ENCODE measurements around the gene PAX6. TPM values are rescaled to one million over a fixed set of nuclear protein-coding genes. Genes with fewer than 3 reads are reported as not detected.
"Not testable (repeated sequence)": the region's sequence is repeated elsewhere in the genome, so short reads cannot be mapped to it uniquely, and the experiment has no call there.

Gene PAX6
- total RNA-seq, 1 experiment from 2014 or later = 29.0 TPM

- POLR2A ChIA-PET (ENCODE audit: unreplicated experiment) = no interaction called here
- intact Hi-C loops (cut with micrococcal nuclease; ENCODE audit: unreplicated experiment) = no loop called here
Measured at GRCh38 chr11:31757260-31757835, 53.8 kb downstream of the PAX6 start.

GRCh38 chr11:31747581-31747980 is 63.5 kb downstream of the PAX6 start:
- no peaks in the 10 kb centered on the region for H3K27me3 ChIP-seq (ENCODE audit: insufficient read depth, low read depth)
- TF ChIP-seq EZH2 (IDR thresholded peaks at IDR 0.05; ENCODE audit: low read depth) (no peak), CTCF (conservative IDR thresholded peaks at IDR 0.05) (no peak)
- intact Hi-C loops (cut with micrococcal nuclease; ENCODE audit: unreplicated experiment) = no loop called here

More at GRCh38 chr11:31757260-31757835, 53.8 kb downstream of the PAX6 start:
- no peak overlapping the region for H3K4me3 ChIP-seq
- no peaks in the 10 kb centered on the region for H3K27me3 ChIP-seq (ENCODE audit: insufficient read depth, low read depth)
- no peaks in the 10 kb centered on the region for H4K20me1 ChIP-seq (ENCODE audit: insufficient read depth)
- no peaks in the 10 kb centered on the region for H3F3A ChIP-seq (ENCODE audit: insufficient read depth, low read depth)
- H3K9me3 ChIP-seq (ENCODE audit: insufficient read depth, low read depth) = no peaks in the 10 kb centered on the region
- no peaks in the 10 kb centered on the region for H3K4me1 ChIP-seq (replicated peaks; ENCODE audit: insufficient read depth)
- DNase-seq = no peak
- no peak overlapping the region for H2AFZ ChIP-seq
- no peak overlapping the region for H3K27ac ChIP-seq
- TF ChIP-seq CTCF (conservative IDR thresholded peaks at IDR 0.05) = no peak
- no peak for TF ChIP-seq EZH2 (IDR thresholded peaks at IDR 0.05; ENCODE audit: low read depth)
- CTCF ChIA-PET = no interaction called here
- H3K4me2 ChIP-seq = no peak overlapping the region
- no peaks in the 10 kb centered on the region for H3K9me2 ChIP-seq (ENCODE audit: insufficient read depth)
- H3K79me2 ChIP-seq (ENCODE audit: low read depth) = no peaks in the 10 kb centered on the region
- no TSS peak for BruUV-seq (replicated peaks)
- no peaks in the 10 kb centered on the region for H3K36me3 ChIP-seq (ENCODE audit: low read depth)

GRCh38 chr11:31740731-31741368 is 70.3 kb downstream of the PAX6 start:
- DNase-seq; H3K27me3 ChIP-seq (ENCODE audit: insufficient read depth, low read depth); H3K4me2 ChIP-seq; H3K36me3 ChIP-seq (ENCODE audit: low read depth); H3K4me1 ChIP-seq (replicated peaks; ENCODE audit: insufficient read depth); H3K79me2 ChIP-seq (ENCODE audit: low read depth); BruUV-seq (replicated peaks); POLR2A ChIA-PET (ENCODE audit: unreplicated experiment); H3K4me3 ChIP-seq; H3F3A ChIP-seq (ENCODE audit: insufficient read depth, low read depth); CTCF ChIA-PET; intact Hi-C loops (cut with micrococcal nuclease; ENCODE audit: unreplicated experiment); H2AFZ ChIP-seq; H4K20me1 ChIP-seq (ENCODE audit: insufficient read depth); H3K9me3 ChIP-seq (ENCODE audit: insufficient read depth, low read depth); H3K27ac ChIP-seq; H3K9me2 ChIP-seq (ENCODE audit: insufficient read depth): not testable (repeated sequence)

More at GRCh38 chr11:31747581-31747980, 63.5 kb downstream of the PAX6 start:
- no peak overlapping the region for H3K4me2 ChIP-seq
- H3K4me3 ChIP-seq = no peak overlapping the region
- H3K27ac ChIP-seq = no peak overlapping the region
- DNase-seq = no peak
- no peaks in the 10 kb centered on the region for H3K9me3 ChIP-seq (ENCODE audit: insufficient read depth, low read depth)
- BruUV-seq (replicated peaks) = no TSS peak
- no peaks in the 10 kb centered on the region for H3K9me2 ChIP-seq (ENCODE audit: insufficient read depth)
- H3K4me1 ChIP-seq (replicated peaks; ENCODE audit: insufficient read depth) = no peaks in the 10 kb centered on the region
- H3K36me3 ChIP-seq (ENCODE audit: low read depth) = no peaks in the 10 kb centered on the region
- H4K20me1 ChIP-seq (ENCODE audit: insufficient read depth) = no peaks in the 10 kb centered on the region
- no peaks in the 10 kb centered on the region for H3K79me2 ChIP-seq (ENCODE audit: low read depth)
- H3F3A ChIP-seq (ENCODE audit: insufficient read depth, low read depth) = no peaks in the 10 kb centered on the region
- H2AFZ ChIP-seq = no peak overlapping the region
- ChIA-PET CTCF (no interaction called here), POLR2A (ENCODE audit: unreplicated experiment) (no interaction called here)

- DNase-seq = no peak
- Histone ChIP-seq H3K4me3 (no peak overlapping the region), H3F3A (ENCODE audit: insufficient read depth, low read depth) (no peaks in the 10 kb centered on the region), H3K9me2 (ENCODE audit: insufficient read depth) (no peaks in the 10 kb centered on the region), H4K20me1 (ENCODE audit: insufficient read depth) (no peaks in the 10 kb centered on the region), H3K4me2 (no peak overlapping the region), H3K79me2 (ENCODE audit: low read depth) (no peaks in the 10 kb centered on the region), H3K9me3 (ENCODE audit: insufficient read depth, low read depth) (no peaks in the 10 kb centered on the region), H2AFZ (no peak overlapping the region), H3K36me3 (ENCODE audit: low read depth) (no peaks in the 10 kb centered on the region), H3K27ac (no peak overlapping the region), H3K4me1 (replicated peaks; ENCODE audit: insufficient read depth) (no peaks in the 10 kb centered on the region), H3K27me3 (ENCODE audit: insufficient read depth, low read depth) (no peaks in the 10 kb centered on the region)
- TF ChIP-seq EZH2 (IDR thresholded peaks at IDR 0.05; ENCODE audit: low read depth) (no peak), CTCF (conservative IDR thresholded peaks at IDR 0.05) (no peak)
- ChIA-PET POLR2A (ENCODE audit: unreplicated experiment) (no interaction called here), CTCF (no interaction called here)
- no TSS peak for BruUV-seq (replicated peaks)
- intact Hi-C loops (cut with micrococcal nuclease; ENCODE audit: unreplicated experiment) = no loop called here
Measured at GRCh38 chr11:31740131-31740530, 71.0 kb downstream of the PAX6 start.

All from PC-9 (cell line).